ENCODE measurements around the gene BST1. TPM values are rescaled to one million over a fixed set of nuclear protein-coding genes. Genes with fewer than 3 reads are reported as not detected.

The BST1 gene
- total and polyA plus RNA-seq, 2 of the 8 experiments (the other 6 are each of a cell fraction or from before 2014, with no cell fraction given), result 0.52 to 0.54 TPM

DNA sequence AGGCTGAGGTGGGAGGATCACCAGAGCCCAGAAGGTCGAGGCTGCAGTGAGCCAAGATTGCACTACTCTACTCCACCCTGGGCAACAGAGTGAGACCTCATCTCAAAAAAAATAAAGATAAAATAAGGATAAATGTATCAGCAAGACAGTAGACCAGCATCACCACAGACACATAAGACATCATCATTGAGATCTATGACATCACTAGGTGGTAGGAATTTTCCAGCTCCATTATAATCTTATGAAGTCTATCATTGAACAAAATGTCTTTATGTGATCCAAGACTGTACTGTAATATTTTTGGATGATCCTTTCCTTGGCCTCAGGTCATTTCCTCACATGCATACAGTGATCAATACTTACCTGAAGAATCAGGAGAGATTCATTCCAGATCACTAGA is 29.5 kb upstream of the BST1 start:
- WGBS, 2 experiments (ENCODE audit: extremely low coverage in 1 of 2, insufficient coverage in 1 of 2, insufficient read length in 1 of 2, insufficient replicate concordance in 2 of 2, low coverage in 1 of 2, low lambda C conversion rate in 2 of 2, missing lambda C conversion rate in 1 of 2), result 94% methylated on average over 1 of the region's 1 CpG; no CpG with 5 or more reads in 1 of the 2 experiments

More for the DNA sequence above, 29.5 kb upstream of the BST1 start:
- no peaks in the 10 kb centered on the region for H3K9me3 ChIP-seq (ENCODE audit: insufficient read depth in 2 of 2, low read depth in 1 of 2, low read length in 1 of 2)
- H3K56ac ChIP-seq (replicated peaks; ENCODE audit: insufficient read length, low read depth, low read length), result no peak overlapping the region
- H3K27me3 ChIP-seq (replicated peaks in 1 of 4; ENCODE audit: control insufficient read depth in 3 of 4, extremely low read depth in 1 of 4, insufficient read depth in 3 of 4, low read length in 3 of 4), result no peaks in the 10 kb centered on the region
- H3K9ac ChIP-seq (replicated peaks in 1 of 4; ENCODE audit: extremely low read depth in 1 of 4, low read depth in 3 of 4, low read length in 3 of 4), result no peak overlapping the region
- H3K18ac ChIP-seq (ENCODE audit: extremely low read depth, low read length), result no peak overlapping the region
- H4K20me1 ChIP-seq (replicated peaks in 1 of 2; ENCODE audit: control insufficient read depth in 1 of 2, insufficient read depth in 2 of 2, low read length in 2 of 2), result peaks cover 0 to 6% of the 10 kb centered on the region in 2 experiments
- H4K8ac ChIP-seq (ENCODE audit: extremely low read depth, insufficient read depth, low read length), result no peak overlapping the region
- H2BK20ac ChIP-seq (ENCODE audit: low read length), result no peak overlapping the region
- H3K79me1 ChIP-seq (ENCODE audit: low read depth, low read length), result no peaks in the 10 kb centered on the region
- no peak overlapping the region for H4K91ac ChIP-seq (replicated peaks; ENCODE audit: insufficient read length, low read length)
- H2AK5ac ChIP-seq (ENCODE audit: low read depth, low read length), result no peak overlapping the region
- H3K23me2 ChIP-seq (ENCODE audit: low read depth, low read length), result no peaks in the 10 kb centered on the region
- H2AFZ ChIP-seq (ENCODE audit: low read length), result no peak overlapping the region
- H2BK5ac ChIP-seq (ENCODE audit: low read depth, low read length), result no peak overlapping the region
- H3K14ac ChIP-seq (ENCODE audit: insufficient read length), result no peak overlapping the region
- no peak overlapping the region for H2BK15ac ChIP-seq (ENCODE audit: low read length)
- H3K27ac ChIP-seq (ENCODE audit: low read depth, low read length), result no peak overlapping the region
- no peak overlapping the region for H4K5ac ChIP-seq (ENCODE audit: insufficient read length, low read depth, low read length)
- H3K4me3 ChIP-seq (ENCODE audit: extremely low read depth in 1 of 4, insufficient read depth in 2 of 4, low read depth in 3 of 4, low read length in 4 of 4), result no peak overlapping the region
- no peak overlapping the region for H3K4ac ChIP-seq (replicated peaks; ENCODE audit: insufficient read length, low read depth, low read length)
- peaks cover 0 to 6% (median under 1%) of the 10 kb centered on the region in 4 experiments; a peak in 2 of 7 replicates for H3K4me1 ChIP-seq (replicated peaks in 1 of 4; ENCODE audit: control insufficient read depth in 3 of 4, insufficient read depth in 4 of 4, low read length in 3 of 4)
- H2BK120ac ChIP-seq (replicated peaks; ENCODE audit: low read depth, low read length), result no peak overlapping the region
- ChIA-PET POLR2A (ENCODE audit: partially characterized antibody) (interaction anchor here (1.3 kb wide), 1 partner anchor 17 kb away, joined by 3 read pairs; no protein-coding TSS in a partner anchor), CTCF (ENCODE audit: partially characterized antibody) (interaction anchor here (0.6 to 1.1 kb wide), 4 partner anchors 18 to 64 kb away, joined by 3 to 4 read pairs (median 3); no protein-coding TSS in a partner anchor)
- H3K23ac ChIP-seq (ENCODE audit: insufficient read length), result no peak overlapping the region
- no peak overlapping the region for H3K4me2 ChIP-seq (ENCODE audit: insufficient read depth in 1 of 2, low read depth in 2 of 2, low read length in 2 of 2)
- FAIRE-seq (no peak), DNase-seq (ENCODE audit: low read depth in 1 of 2, low spot score in 2 of 2) (no peak)
- TF ChIP-seq KDM4A (IDR thresholded peaks at IDR 0.05; ENCODE audit: low read depth, low read length, severe bottlenecking) (no peak), FOSL1 (IDR thresholded peaks at IDR 0.05; ENCODE audit: insufficient read depth, low read depth, low read length) (no peak), CHD1 (IDR thresholded peaks at IDR 0.05; ENCODE audit: low read depth, low read length) (no peak), MAFK (IDR thresholded peaks at IDR 0.05; ENCODE audit: low read depth, low read length) (no peak), SP1 (IDR thresholded peaks at IDR 0.05; ENCODE audit: low read depth, low read length) (no peak), ATF3 (IDR thresholded peaks at IDR 0.05; ENCODE audit: insufficient read depth, low read depth, low read length) (no peak), POU5F1 (IDR thresholded peaks at IDR 0.05; ENCODE audit: low read depth, low read length) (no peak), CREB1 (IDR thresholded peaks at IDR 0.05) (no peak), HDAC2 (IDR thresholded peaks at IDR 0.05; ENCODE audit: borderline replicate concordance in 1 of 2, low read depth in 2 of 2, low read length in 2 of 2) (no peak), TCF12 (IDR thresholded peaks at IDR 0.05; ENCODE audit: low read depth, low read length) (no peak), ZNF274 (IDR thresholded peaks at IDR 0.05; ENCODE audit: borderline replicate concordance, extremely low read depth, low read length) (no peak), TBP (IDR thresholded peaks at IDR 0.05; ENCODE audit: low read depth, low read length) (no peak)
- peaks cover 0 to 11% (median 0%) of the 10 kb centered on the region in 4 experiments; a peak in 1 of 8 replicates for H3K36me3 ChIP-seq (ENCODE audit: control insufficient read depth in 2 of 4, insufficient read depth in 4 of 4, low read length in 3 of 4)
- no peak overlapping the region for H2BK12ac ChIP-seq (ENCODE audit: low read depth, low read length)
- H3K79me2 ChIP-seq (ENCODE audit: control insufficient read depth in 1 of 2, insufficient read depth in 2 of 2, low read length in 2 of 2), result peaks cover 0 to 64% of the 10 kb centered on the region in 2 experiments; a peak in 3 of 4 replicates
